ENCODE data around the gene GFRA4.

The GFRA4 gene

GRCh38 chr20:3693376-3693775, 30.2 kb upstream of the GFRA4 start:
- no peak for DNase-seq

DNA sequence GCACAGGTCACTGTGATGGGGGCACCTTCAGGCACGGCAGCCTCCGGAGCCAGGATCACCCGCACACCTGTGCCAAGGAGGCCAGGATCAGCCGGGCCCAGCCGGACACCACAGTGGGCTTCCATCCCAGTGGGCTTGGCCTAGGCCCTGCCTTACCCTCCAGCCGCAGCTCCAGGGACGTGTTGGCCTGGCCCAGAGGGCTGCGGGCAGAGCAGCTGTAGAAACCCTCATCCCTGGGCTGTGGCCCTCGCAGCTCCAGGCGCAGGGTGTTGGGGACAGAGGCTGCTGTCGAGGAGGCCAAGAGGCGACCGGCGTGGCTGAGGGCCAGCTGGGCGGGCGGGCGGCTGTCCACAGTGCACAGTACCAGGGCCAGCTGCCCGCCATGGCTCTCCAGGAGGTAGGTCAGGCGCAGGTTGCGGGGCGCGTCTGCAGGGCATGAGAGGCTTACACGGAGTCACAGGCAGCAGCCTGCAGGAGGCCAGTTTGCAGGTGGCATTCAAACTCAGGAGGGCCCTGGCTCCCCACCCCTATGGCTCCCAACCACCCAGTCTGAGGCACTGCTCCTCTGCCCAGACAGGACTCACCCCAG, 29.6 kb upstream of the GFRA4 start:
- no peak for DNase-seq

DNA sequence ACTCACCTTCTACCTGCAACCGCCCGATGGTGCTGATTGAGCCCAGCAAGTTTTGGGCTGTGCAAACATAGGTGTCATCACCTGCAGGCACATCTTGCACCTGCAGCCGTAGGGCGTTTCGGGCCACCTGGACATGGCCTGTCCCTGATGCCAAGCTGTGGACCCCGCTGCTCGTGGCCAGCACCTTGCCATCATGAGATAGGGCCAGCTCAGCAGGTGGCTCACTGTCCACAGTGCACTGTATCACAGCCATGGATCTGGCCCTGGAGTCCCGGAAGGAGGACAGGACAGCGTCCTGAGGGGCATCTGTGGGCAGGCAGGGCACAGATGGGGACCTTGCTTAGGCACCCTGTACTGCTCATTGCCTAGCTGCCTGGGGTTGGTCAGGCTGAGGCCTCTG, 28.7 kb upstream of the GFRA4 start:
- DNase-seq = no peak

DNA sequence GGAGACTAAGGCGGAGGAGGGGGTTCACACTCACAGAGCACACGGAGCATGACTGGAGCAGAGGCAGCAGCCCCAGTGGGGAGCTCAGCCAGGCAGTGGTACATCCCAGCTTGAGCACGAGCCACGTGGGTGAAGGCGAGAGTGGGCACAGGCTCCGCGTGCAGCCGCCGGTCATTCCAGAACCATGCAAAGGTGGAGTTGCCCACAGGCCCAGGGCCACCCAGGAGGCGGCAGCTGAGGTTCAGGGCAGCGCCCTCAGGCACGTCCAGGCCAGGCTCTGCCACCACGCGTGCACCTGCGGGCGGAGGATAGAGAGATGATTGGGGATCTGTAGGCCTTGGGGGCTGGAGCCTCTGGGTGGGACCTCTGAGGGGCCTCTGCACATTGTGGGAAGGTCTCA, 28.1 kb upstream of the GFRA4 start:
- no peak for DNase-seq

DNA sequence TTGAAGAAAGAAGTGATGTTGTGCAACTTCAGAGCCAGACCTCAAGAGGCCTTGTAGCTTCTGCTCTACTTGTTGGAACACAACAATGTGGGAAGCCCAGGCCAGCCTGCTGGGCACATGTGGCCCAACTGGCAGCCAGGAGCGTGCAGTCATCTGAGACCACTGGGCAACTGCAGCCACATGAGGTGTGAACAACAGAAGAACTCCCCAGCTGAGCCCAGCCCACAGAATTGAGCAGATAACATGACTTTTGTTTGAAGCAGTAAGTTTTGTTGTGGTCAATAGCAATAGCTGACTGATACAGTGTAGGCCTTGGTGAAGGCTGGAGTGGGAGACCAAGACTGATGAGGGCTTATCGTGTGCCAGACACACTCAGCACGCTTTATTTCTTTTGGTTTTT, 27.2 kb upstream of the GFRA4 start:
- DNase-seq = no peak

GRCh38 chr20:3689978-3690377, 26.8 kb upstream of the GFRA4 start:
- DNase-seq = no peak

- DNase-seq = no peak
Measured at GRCh38 chr20:3687655-3688054, 24.5 kb upstream of the GFRA4 start.

DNA sequence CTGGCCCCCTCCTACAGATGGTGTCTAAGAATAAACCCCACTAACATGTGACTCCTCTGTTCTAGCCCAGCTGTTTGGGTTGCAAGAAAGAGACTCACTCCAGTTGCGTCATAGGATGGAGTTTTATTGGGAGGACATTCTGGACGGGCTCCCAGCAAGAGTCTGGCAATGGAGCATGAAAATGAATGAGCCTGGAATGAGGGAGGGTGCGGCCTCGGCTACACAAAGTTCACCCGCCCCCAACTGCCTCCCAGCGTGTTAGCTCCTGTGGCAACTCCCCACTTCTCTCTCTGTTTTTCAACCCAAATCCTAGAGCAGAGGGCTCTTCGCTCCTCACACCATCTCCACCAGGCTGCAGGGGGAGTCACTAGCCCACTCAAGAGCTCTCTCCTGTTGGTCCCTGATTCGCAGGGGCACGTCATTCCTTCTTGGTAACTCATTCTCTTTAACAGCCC, 23.7 kb upstream of the GFRA4 start:
- no peak for DNase-seq

GRCh38 chr20:3686421-3686820, 23.2 kb upstream of the GFRA4 start:
- DNase-seq = no peak

DNA sequence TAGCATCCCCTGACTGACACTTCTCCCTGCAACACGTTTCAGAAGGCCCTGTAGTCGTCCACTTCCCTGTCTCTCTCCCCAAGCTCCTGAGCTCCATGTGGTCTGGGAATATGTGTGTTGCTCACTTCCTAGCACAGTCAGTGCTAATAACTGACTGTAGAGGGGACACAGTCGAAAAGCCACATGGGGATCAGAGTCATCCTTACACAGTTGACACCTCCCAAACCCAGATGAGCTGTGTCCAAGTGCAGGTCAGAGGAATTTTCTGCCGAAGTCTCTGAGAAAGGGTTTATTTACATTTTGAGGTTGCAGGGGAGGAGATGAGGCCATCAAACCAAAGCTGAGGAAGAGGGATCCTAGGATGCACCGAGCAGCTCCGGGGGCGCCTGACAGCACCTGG, 22.1 kb upstream of the GFRA4 start:
- no peak for DNase-seq

DNA sequence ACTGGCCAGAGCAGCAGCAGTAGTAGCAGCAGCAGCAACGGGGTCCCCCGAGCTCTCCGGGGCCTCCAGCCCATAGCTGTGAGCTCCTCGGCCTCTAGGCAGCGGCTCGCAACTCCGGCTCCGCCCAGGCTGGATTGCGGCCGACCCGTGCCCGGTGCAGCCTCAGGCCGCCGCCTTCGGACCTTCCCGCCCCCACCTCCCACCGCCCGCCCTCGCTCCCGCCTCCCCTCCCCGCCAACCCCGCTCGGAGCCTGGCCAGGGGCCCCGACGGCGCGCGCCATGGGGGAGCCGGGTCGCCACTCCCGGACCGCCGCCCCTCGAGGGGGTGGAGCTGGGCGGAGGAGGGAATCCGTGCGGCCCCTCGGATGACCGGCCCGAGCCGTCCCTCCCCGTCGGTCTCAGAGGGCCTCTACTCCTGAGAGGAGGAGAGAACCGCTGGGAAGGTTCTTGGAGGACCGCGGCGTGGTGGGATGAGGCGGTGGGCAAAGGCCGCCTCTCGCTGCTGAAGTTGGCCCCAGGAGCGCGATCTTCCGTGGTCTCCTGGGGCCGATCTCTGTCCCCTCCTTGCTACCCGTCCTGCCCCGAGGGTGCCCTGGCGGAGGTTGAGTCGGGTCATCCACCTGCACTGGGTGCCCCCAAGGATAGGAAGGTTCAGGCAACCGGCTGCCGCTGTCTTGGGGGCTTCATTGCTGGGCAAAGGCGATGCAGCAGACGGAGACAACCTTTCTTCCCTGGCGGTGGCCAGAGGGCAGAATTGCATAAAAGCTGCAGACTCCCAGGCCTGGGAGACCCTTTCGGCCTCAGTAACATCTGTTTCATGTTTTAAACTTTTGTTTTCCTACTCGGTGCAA, 19.0 kb upstream of the GFRA4 start, which contains the start of gene ADAM33:
TSS of gene ADAM33 (minus strand) at position 80 of the 851 bp plus-strand sequence. CDS start at position 74, 6 bp downstream.
- peak; percentile 63 for DNase-seq

GRCh38 chr20:3681352-3681930, 18.2 kb upstream of the GFRA4 start:
- DNase-seq = peak; percentile 52

DNA sequence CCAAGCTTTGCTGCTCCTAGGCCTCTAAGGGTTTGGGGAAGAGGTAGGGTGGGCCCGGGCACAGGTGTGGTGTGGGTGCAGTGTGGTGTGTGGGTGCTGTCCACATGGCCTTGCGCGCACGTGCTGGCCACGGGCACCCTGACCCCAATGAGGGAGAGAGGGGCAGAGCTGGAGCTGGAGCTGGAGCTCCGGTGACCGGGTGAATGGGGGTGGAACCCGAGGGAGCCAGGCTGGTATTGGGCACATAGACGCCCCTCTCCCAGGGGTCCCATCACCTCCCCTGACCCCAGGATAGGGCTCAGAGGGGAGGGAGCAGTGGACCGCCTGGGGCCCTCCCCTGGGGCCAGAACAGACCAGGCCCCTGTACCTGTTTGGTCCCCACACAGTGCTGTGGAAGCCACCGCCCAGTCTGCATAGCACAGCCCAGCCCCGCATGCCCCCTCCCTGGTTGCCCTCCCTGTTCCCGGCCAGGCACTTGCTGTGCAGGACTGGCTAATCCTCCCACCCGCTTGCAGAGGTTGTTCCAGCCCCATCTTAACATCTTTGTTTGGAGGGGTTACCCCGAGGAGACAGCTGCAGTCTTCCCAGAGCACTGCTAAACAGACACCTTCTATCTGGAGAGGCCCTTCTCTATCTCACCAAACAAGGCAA, 17.6 kb upstream of the GFRA4 start:
- DNase-seq = no peak

DNA sequence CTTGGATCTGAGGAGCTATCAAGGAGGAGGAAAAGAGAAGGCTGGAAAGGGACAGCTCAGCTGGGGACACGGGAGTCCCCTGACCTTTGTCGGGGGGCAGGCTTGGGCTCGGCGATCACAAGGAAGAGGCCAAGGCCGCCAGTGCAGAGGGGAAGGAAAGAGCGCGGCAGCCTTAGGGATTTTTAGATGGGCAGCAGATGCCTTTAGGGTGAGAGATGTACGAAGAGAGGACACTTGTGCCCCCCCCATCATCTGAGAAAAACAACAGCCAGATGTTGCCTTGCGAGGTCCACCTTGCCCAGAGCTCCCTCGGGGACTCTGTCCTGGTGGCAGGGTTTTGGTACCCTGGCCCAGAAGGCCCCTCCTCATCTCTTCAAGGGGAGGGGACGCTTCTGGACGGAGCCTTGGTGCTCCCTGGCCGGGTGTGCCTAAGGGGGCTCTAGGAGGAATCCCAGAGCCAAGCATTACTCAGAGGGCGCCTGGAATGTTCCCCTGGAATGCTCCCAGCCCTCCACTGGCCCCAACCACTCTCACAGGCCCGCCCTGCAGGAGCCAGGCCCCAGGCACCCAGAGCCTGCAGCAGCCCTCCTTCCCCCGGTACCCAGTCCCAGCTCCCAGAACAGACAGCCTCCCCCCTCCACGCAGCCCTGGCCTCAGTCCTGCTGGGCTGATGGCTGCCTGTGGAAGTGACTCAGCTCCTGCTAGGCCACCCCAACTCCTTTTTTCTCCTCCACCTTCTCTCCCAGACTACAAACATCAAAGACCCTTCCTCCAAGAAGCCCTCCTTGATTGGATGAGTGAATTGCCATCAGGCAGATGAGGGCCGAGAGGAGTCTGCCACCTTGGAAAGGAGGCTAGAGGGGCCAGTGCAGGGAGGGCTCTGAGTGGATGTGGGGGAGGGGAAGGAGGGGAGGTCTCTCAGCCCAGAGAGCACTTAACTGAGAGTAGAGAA, 16.8 kb upstream of the GFRA4 start:
- DNase-seq = no peak

GRCh38 chr20:3678856-3679720, 15.9 kb upstream of the GFRA4 start:
- no peak for DNase-seq

DNA sequence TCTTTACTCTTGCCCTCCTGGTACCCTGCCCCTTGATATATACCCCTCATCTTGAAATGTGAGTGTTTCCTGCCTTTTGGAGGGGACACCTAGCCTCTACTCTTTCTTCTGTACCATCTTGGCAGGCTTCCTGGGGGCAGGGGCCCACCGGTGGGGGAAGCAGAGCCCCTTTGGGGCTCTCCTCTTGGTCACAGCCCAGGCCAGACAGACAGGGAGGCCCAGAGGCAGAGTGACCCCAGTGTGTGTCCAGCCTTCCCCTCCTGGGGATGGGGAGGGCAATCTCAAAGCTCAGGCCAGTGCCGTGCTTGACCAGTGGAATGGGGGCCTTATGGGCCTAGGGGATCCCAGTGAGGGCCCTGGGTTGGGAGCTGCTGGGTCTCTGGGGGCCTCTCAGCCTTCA, 15.0 kb upstream of the GFRA4 start:
- no peak for DNase-seq

DNA sequence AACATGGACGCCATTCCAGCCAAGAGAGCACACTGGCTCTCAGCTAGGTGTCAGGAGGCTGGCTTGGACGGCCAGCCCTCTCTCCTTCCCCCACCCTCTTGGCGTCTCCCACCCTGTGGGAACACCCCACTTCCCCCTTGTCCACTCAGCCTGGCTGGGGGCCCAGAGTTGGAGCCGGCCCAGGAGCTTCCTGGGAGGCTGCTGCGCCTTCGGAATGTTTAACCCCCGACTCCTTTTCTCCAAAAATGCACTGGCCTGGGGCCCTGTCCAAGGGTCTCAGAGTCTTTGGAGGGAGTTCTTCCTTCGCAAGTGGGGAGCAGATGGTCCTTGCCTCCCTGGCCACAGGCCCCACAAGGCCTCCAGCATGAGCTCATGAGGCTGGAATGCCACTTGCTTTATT, 14.5 kb upstream of the GFRA4 start:
- no peak for DNase-seq

- DNase-seq = no peak
Measured at GRCh38 chr20:3674995-3675900, 12.0 kb upstream of the GFRA4 start.

DNA sequence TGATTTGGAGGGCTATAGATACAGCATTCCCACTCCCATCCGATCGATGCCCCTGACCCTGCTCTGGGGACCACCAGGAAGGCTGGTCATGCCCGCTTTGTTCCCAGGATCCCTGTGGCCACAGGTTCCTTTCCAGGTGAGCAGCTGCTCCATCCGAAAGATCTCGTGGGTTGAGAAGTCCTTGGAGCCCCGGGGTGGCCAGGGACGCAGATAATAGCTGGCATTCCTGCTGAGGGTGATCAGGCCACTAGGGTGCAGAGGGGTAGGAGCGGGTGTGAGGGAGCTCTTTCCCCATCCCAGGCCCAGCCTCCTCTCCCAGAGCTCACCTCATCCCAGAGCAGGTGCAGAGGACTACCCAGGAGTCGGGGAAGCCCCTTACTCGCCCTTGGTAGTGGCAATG, 11.2 kb upstream of the GFRA4 start:
- DNase-seq = no peak
